HL-60/S4 (cell line): ENCODE measurements around the gene MED31.
"Not testable (repeated sequence)": the region's sequence is repeated elsewhere in the genome, so short reads cannot be mapped to it uniquely, and the experiment has no call there.

Experiments
- in situ Hi-C: fragments of 300-500 bp; cut with MboI; formaldehyde crosslinking; loops from 2 replicates; pipeline ENCODE4 v1.14.3; 2022; ENCODE audit warnings: low sequenced_read_pairs

MED31 gene

GRCh38 chr17:6656797-6657632 is 5.6 kb upstream of the MED31 start:
- in situ Hi-C loops, result not testable (repeated sequence)

GRCh38 chr17:6655732-6656361 is 4.4 kb upstream of the MED31 start:
- in situ Hi-C loops, result not testable (repeated sequence)

- in situ Hi-C loops, result no loop called here
These were observed 3.7 kb upstream of the MED31 start for GRCh38 chr17:6654841-6655731.

GRCh38 chr17:6651919-6652452 is 581 bp upstream of the MED31 start:
- in situ Hi-C loops, result no loop called here

GRCh38 chr17:6648181-6648580 is 3.2 kb downstream of the MED31 start:
- in situ Hi-C loops, result no loop called here

GRCh38 chr17:6643451-6644125 is 7.8 kb downstream of the MED31 start:
- in situ Hi-C loops, result no loop called here

- in situ Hi-C loops, result no loop called here
These were observed 8.8 kb downstream of the MED31 start for GRCh38 chr17:6642592-6642991.

- in situ Hi-C loops, result no loop called here
These were observed 10.1 kb downstream of the MED31 start for GRCh38 chr17:6641247-6641863.

- in situ Hi-C loops, result no loop called here
These were observed 10.7 kb downstream of the MED31 start, which contains the start of the genes KIAA0753 and TXNDC17 for GRCh38 chr17:6640536-6641246. KIAA0753 (minus strand) TSS chr17:6640711; CDS start chr17:6635103, 5,608 bp downstream. TXNDC17 (plus strand) TSS chr17:6641060; CDS start chr17:6641083, 23 bp downstream.

GRCh38 chr17:6639586-6640535 is 11.5 kb downstream of the MED31 start:
- in situ Hi-C loops, result no loop called here

- in situ Hi-C loops, result no loop called here
These were observed 12.3 kb downstream of the MED31 start for GRCh38 chr17:6639014-6639585.

- in situ Hi-C loops, result no loop called here
These were observed 13.1 kb downstream of the MED31 start for GRCh38 chr17:6638046-6638908.

- in situ Hi-C loops, result no loop called here
These were observed 14.0 kb downstream of the MED31 start for GRCh38 chr17:6637458-6637840.

GRCh38 chr17:6636616-6637457 is 14.6 kb downstream of the MED31 start:
- in situ Hi-C loops, result no loop called here

GRCh38 chr17:6636105-6636504 is 15.3 kb downstream of the MED31 start:
- in situ Hi-C loops, result no loop called here

GRCh38 chr17:6633263-6633662 is 18.1 kb downstream of the MED31 start:
- in situ Hi-C loops, result no loop called here
